GM21786 (cell line): ENCODE results near the gene TMEM8B.

ENCODE experiments used
- ATAC-seq: cut with Tn5 transposase; IDR thresholded peaks from one replicate; pipeline ENCODE4 v1.9.1; 2021; ENCODE audit not compliant: unreplicated experiment

TMEM8B gene

GRCh38 chr9:35839926-35840325, 10.9 kb downstream of the TMEM8B start:
- ATAC-seq: no peak

- ATAC-seq: no peak
These were observed 12.0 kb downstream of the TMEM8B start for GRCh38 chr9:35840881-35841644.

- ATAC-seq: no peak
These were observed 12.5 kb downstream of the TMEM8B start for GRCh38 chr9:35841645-35841900.

GRCh38 chr9:35842020-35842745, 13.2 kb downstream of the TMEM8B start:
- ATAC-seq: no peak

- ATAC-seq: peak; percentile 80
These were observed 13.8 kb downstream of the TMEM8B start for GRCh38 chr9:35842795-35843194.

- ATAC-seq: no peak
These were observed 15.7 kb downstream of the TMEM8B start for GRCh38 chr9:35844628-35845270.

- ATAC-seq: no peak
These were observed 17.1 kb downstream of the TMEM8B start for GRCh38 chr9:35845824-35846771.

GRCh38 chr9:35847792-35848572, 19.0 kb downstream of the TMEM8B start:
- ATAC-seq: peak; percentile 93

GRCh38 chr9:35852267-35852815, 23.3 kb downstream of the TMEM8B start:
- ATAC-seq: no peak

GRCh38 chr9:35852876-35853865, 24.1 kb downstream of the TMEM8B start:
- no peak for ATAC-seq

GRCh38 chr9:35854091-35854762, 25.2 kb downstream of the TMEM8B start:
- ATAC-seq: no peak

GRCh38 chr9:35856206-35856605, 27.2 kb downstream of the TMEM8B start:
- no peak for ATAC-seq

- no peak for ATAC-seq
These were observed 27.9 kb downstream of the TMEM8B start for GRCh38 chr9:35856882-35857281.

GRCh38 chr9:35858458-35858857, 29.4 kb downstream of the TMEM8B start:
- ATAC-seq: no peak

GRCh38 chr9:35859310-35859989, 30.4 kb downstream of the TMEM8B start:
- no peak for ATAC-seq

- ATAC-seq: no peak
These were observed 30.9 kb downstream of the TMEM8B start for GRCh38 chr9:35859990-35860339.

- no peak for ATAC-seq
These were observed 32.3 kb downstream of the TMEM8B start for GRCh38 chr9:35861161-35861897.
